CD14-positive monocyte (primary cell): ENCODE data around the gene DRP2. TPM values are rescaled to one million over a fixed set of nuclear protein-coding genes. Genes with fewer than 3 reads are reported as not detected.
"Not testable (repeated sequence)": the region's sequence is repeated elsewhere in the genome, so short reads cannot be mapped to it uniquely, and the experiment has no call there.

Experiments used
- DNase-seq, 3 donors: peaks; one replicate each; pipeline ENCODE4 v3.0.0-alpha.2; 2011 to 2022
- H2AFZ ChIP-seq: 2 replicates; pipeline ENCODE4 v1.6.0; 2012; ENCODE audit warnings: mild to moderate bottlenecking, low read depth, low read length, inconsistent platforms; ENCODE audit not compliant: insufficient read depth, poor library complexity, severe bottlenecking
- H3K27ac ChIP-seq, 2 donors: 1 replicate in 1 of 2; 2 replicates in 1 of 2; pipeline ENCODE4 v1.5.1; 2012 to 2013; ENCODE audit warnings: low read length in 2 of 2, control low read depth in 1 of 2, inconsistent platforms in 1 of 2, low read depth in 1 of 2, mild to moderate bottlenecking in 1 of 2
- H3K27me3 ChIP-seq, 2 donors: one replicate each; pipeline versions ENCODE4 v1.6.0 to v1.6.1; 2011 to 2013; ENCODE audit warnings: low read length in 2 of 2; ENCODE audit not compliant: control insufficient read depth in 2 of 2, insufficient read depth in 2 of 2
- H3K36me3 ChIP-seq, 2 donors: replicated peaks in 1 of 2; 1 replicate in 1 of 2; 2 replicates in 1 of 2; pipeline versions ENCODE4 v1.5.1 to v1.6.1; 2012 to 2013; ENCODE audit warnings: low read length in 2 of 2, control low read depth in 1 of 2, inconsistent platforms in 1 of 2, mild to moderate bottlenecking in 1 of 2; ENCODE audit not compliant: insufficient read depth in 2 of 2, control insufficient read depth in 1 of 2
- H3K4me1 ChIP-seq, 2 donors: 1 replicate in 1 of 2; 2 replicates in 1 of 2; pipeline versions ENCODE4 v1.5.1 to v1.6.1; 2012 to 2013; ENCODE audit warnings: low read length in 2 of 2, control low read depth in 1 of 2, inconsistent platforms in 1 of 2, mild to moderate bottlenecking in 1 of 2, moderate library complexity in 1 of 2; ENCODE audit not compliant: insufficient read depth in 2 of 2, control insufficient read depth in 1 of 2
- H3K4me2 ChIP-seq: replicated peaks from 2 replicates; pipeline ENCODE3; 2012; ENCODE audit warnings: low read length, moderate library complexity, mild to moderate bottlenecking; ENCODE audit not compliant: poor library complexity, severe bottlenecking; ENCODE audit errors: extremely low read depth
- H3K4me3 ChIP-seq, 3 experiments: fragments of 200-600 bp in 1 of 3; sonication (generic) in 1 of 3; replicated peaks in 1 of 3; 1 replicate in 2 of 3; 2 replicates in 1 of 3; pipeline ENCODE4 v1.5.1; 2011 to 2013; ENCODE audit warnings: low read length in 3 of 3, mild to moderate bottlenecking in 3 of 3, control low read depth in 2 of 3, low read depth in 2 of 3, inconsistent platforms in 1 of 3, moderate library complexity in 1 of 3
- H3K79me2 ChIP-seq: 2 replicates; pipeline ENCODE4 v1.6.0; 2012; ENCODE audit warnings: mild to moderate bottlenecking, control low read depth, inconsistent platforms, low read length, moderate library complexity; ENCODE audit not compliant: insufficient read depth
- H3K9ac ChIP-seq: 2 replicates; pipeline ENCODE4 v1.6.0; 2017; ENCODE audit warnings: low read length, mild to moderate bottlenecking; ENCODE audit not compliant: insufficient read depth, poor library complexity, severe bottlenecking
- H3K9me3 ChIP-seq, 2 donors: replicated peaks in 1 of 2; 1 replicate in 1 of 2; 2 replicates in 1 of 2; pipeline versions ENCODE4 v1.5.1 to v1.6.1; 2012 to 2013; ENCODE audit warnings: low read length in 2 of 2, control low read depth in 1 of 2; ENCODE audit not compliant: control insufficient read depth in 1 of 2, insufficient read depth in 1 of 2
- H4K20me1 ChIP-seq: 2 replicates; pipeline ENCODE4 v1.6.0; 2012; ENCODE audit warnings: mild to moderate bottlenecking, low read length, control low read depth, moderate library complexity; ENCODE audit not compliant: insufficient read depth
- H3K27ac Mint-ChIP-seq, 7 donors: one replicate each; pipeline ENCODE4 v1.8.0; 2020; ENCODE audit warnings: mild to moderate bottlenecking in 7 of 7, mixed read lengths in 7 of 7, moderate library complexity in 6 of 7, inconsistent platforms in 2 of 7
- H3K27me3 Mint-ChIP-seq, 3 donors: one replicate each; pipeline ENCODE4 v1.8.0; 2021 to 2022; ENCODE audit warnings: low read depth in 3 of 3, mild to moderate bottlenecking in 3 of 3, mixed read lengths in 3 of 3, moderate library complexity in 3 of 3, inconsistent platforms in 1 of 3
- H3K36me3 Mint-ChIP-seq, 2 donors: one replicate each; pipeline ENCODE4 v1.8.0; 2020; ENCODE audit warnings: mixed read lengths in 2 of 2, inconsistent platforms in 1 of 2, mild to moderate bottlenecking in 1 of 2
- H3K4me1 Mint-ChIP-seq: one replicate; pipeline ENCODE4 v1.8.0; 2020; ENCODE audit warnings: mild to moderate bottlenecking, mixed read lengths
- H3K4me3 Mint-ChIP-seq, 2 donors: one replicate each; pipeline ENCODE4 v1.8.0; 2020; ENCODE audit warnings: mild to moderate bottlenecking in 2 of 2, mixed read lengths in 2 of 2, moderate library complexity in 1 of 2
- H3K9me3 Mint-ChIP-seq, 7 donors: one replicate each; pipeline ENCODE4 v1.8.0; 2020 to 2022; ENCODE audit warnings: mixed read lengths in 7 of 7, mild to moderate bottlenecking in 6 of 7, moderate library complexity in 6 of 7, inconsistent platforms in 2 of 7
- CTCF ChIP-seq: fragments of 200-600 bp; IDR thresholded peaks from one replicate; pipeline ENCODE4 v1.8.0; 2022; ENCODE audit warnings: antibody characterized with exemption, mild to moderate bottlenecking
- WGBS: methylation state at CpG from one replicate; pipeline ENCODE4 v1.1.5; 2013; ENCODE audit warnings: missing lambda C conversion rate; ENCODE audit not compliant: insufficient coverage; 5-methylcytosine and 5-hydroxymethylcytosine counted together
- intact Hi-C, 2 donors: fragments of 100-400 bp; cut with micrococcal nuclease; formaldehyde crosslinking; loops; one replicate each; pipeline versions ENCODE4 v1.15.0 to v1.15.1; 2023
- polyA plus RNA-seq, 3 donors: library from polyadenylated mRNA; depleted of rRNA in 1 of 3; unstranded in 2 of 3; stranded (reverse) in 1 of 3; fragments of 300-500 nt in 2 of 3; fragments of >200 nt in 1 of 3; fragmentation: Illumina TruSeq in 2 of 3; gene quantifications; 1 replicate in 2 of 3; 2 replicates in 1 of 3; pipeline ENCODE4 v1.2.3, GENCODE V29; 2012 to 2021

DRP2 gene
- polyA plus RNA-seq, 3 donors: not detected

GRCh38 chrX:101176439-101176838, 43.1 kb upstream of the DRP2 start:
- no peak overlapping the region for H3K27ac ChIP-seq
- H3K4me2 ChIP-seq: no peak overlapping the region
- no peaks in the 10 kb centered on the region for H3K27me3 ChIP-seq
- no peaks in the 10 kb centered on the region for H3K79me2 ChIP-seq
- no CpG with 5 or more reads among the region's 3 CpGs for WGBS
- intact Hi-C loops: no loop called here
- H3K9me3 ChIP-seq: no peaks in the 10 kb centered on the region
- no peaks in the 10 kb centered on the region for H3K4me1 Mint-ChIP-seq
- H3K27ac Mint-ChIP-seq: no peak overlapping the region
- DNase-seq: no peak
- no peaks in the 10 kb centered on the region for H3K36me3 ChIP-seq
- no peaks in the 10 kb centered on the region for H4K20me1 ChIP-seq
- no peaks in the 10 kb centered on the region for H3K36me3 Mint-ChIP-seq
- no peak overlapping the region for H3K9ac ChIP-seq
- H3K4me3 Mint-ChIP-seq: no peak overlapping the region
- H3K4me1 ChIP-seq: no peaks in the 10 kb centered on the region
- H3K27me3 Mint-ChIP-seq: peaks cover 0 to 10% (median 0%) of the 10 kb centered on the region in 3 donors
- no peak for TF ChIP-seq CTCF
- no peak overlapping the region for H2AFZ ChIP-seq
- no peak overlapping the region for H3K4me3 ChIP-seq
- H3K9me3 Mint-ChIP-seq: peaks cover 0 to 6% (median 0%) of the 10 kb centered on the region in 7 donors

DNA sequence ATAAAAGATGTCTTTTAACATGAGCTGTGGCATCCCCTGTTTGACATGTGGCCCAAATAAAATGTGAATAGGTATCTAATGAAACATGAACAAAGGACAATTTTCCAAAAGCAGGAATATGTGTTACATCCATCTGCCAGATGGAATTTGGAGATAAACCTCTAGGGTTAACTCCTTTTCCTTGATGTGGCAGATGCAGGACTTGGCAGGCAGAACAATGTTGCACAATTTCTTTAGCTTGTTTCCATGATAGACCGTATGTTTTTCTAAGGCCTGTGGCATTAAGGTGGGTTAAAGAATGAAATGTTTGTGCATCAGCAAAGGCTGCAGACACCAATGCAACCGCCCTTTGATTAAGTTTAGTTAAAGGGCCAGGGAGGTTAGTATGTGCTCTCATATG, 34.7 kb upstream of the DRP2 start:
- H3K27me3 ChIP-seq, H3K27ac ChIP-seq, intact Hi-C loops, H3K9ac ChIP-seq, H3K9me3 Mint-ChIP-seq, H4K20me1 ChIP-seq, H2AFZ ChIP-seq, H3K9me3 ChIP-seq, H3K36me3 ChIP-seq, H3K4me2 ChIP-seq, H3K79me2 ChIP-seq, H3K4me3 ChIP-seq, H3K4me1 Mint-ChIP-seq, H3K36me3 Mint-ChIP-seq, DNase-seq, H3K4me3 Mint-ChIP-seq, H3K27ac Mint-ChIP-seq, H3K4me1 ChIP-seq: not testable (repeated sequence)
- no CpG with 5 or more reads among the region's 2 CpGs for WGBS
- peaks cover 2 to 12% (median 4%) of the 10 kb centered on the region in 3 donors for H3K27me3 Mint-ChIP-seq

GRCh38 chrX:101187961-101188360, 31.6 kb upstream of the DRP2 start:
- Mint-ChIP-seq H3K9me3 (peaks cover 1 to 10% (median 6%) of the 10 kb centered on the region in 7 donors), H3K27me3 (peaks cover 18 to 23% (median 19%) of the 10 kb centered on the region in 3 donors)
- DNase-seq, H3K4me3 Mint-ChIP-seq, H3K4me1 ChIP-seq, H3K4me1 Mint-ChIP-seq, H3K9me3 ChIP-seq, H2AFZ ChIP-seq, H3K36me3 ChIP-seq, H3K4me3 ChIP-seq, H3K27ac Mint-ChIP-seq, H4K20me1 ChIP-seq, intact Hi-C loops, H3K4me2 ChIP-seq, H3K36me3 Mint-ChIP-seq, H3K79me2 ChIP-seq, H3K9ac ChIP-seq, H3K27ac ChIP-seq: not testable (repeated sequence)
- 100% methylated on average over 3 of the region's 5 CpGs for WGBS
- H3K27me3 ChIP-seq: peaks cover 5 to 16% of the 10 kb centered on the region in 2 donors
